ENCODE measurements around the gene ZFYVE9. TPM values are rescaled to one million over a fixed set of nuclear protein-coding genes. Genes with fewer than 3 reads are reported as not detected.

ZFYVE9 gene
- total RNA-seq, 1 experiment from 2014 or later = 19.6 TPM

- Mint-ChIP-seq H3K27me3 (ENCODE audit: low read depth) (no peaks in the 10 kb centered on the region; the same call in 1 of the 2 replicates), H3K36me3 (no peaks in the 10 kb centered on the region), H3K4me3 (peak overlapping the region; percentile 21), H3K27ac (no peak overlapping the region), H3K4me1 (peaks cover 23% of the 10 kb centered on the region), H3K9me3 (no peaks in the 10 kb centered on the region)
- TF ChIP-seq IRF1 (CRISPR knock-in tag; IDR thresholded peaks at IDR 0.05) (no peak), ZSCAN18 (CRISPR knock-in tag; IDR thresholded peaks at IDR 0.05) (no peak), CREB1 (CRISPR knock-in tag; IDR thresholded peaks at IDR 0.05) (no peak), FOXP1 (CRISPR knock-in tag; IDR thresholded peaks at IDR 0.05; ENCODE audit: borderline replicate concordance) (no peak), JAZF1 (CRISPR knock-in tag; IDR thresholded peaks at IDR 0.05) (no peak), RELA (CRISPR knock-in tag; IDR thresholded peaks at IDR 0.05; ENCODE audit: borderline replicate concordance) (no peak), AFF4 (CRISPR knock-in tag; IDR thresholded peaks at IDR 0.05; ENCODE audit: borderline replicate concordance) (no peak), ESRRA (CRISPR knock-in tag; IDR thresholded peaks at IDR 0.05; ENCODE audit: borderline replicate concordance) (no peak), E2F4 (CRISPR knock-in tag; IDR thresholded peaks at IDR 0.05; ENCODE audit: borderline replicate concordance, low read depth) (no peak), TEAD4 (CRISPR knock-in tag; IDR thresholded peaks at IDR 0.05) (no peak), HMGXB4 (CRISPR knock-in tag; IDR thresholded peaks at IDR 0.05) (no peak), TEAD1 (CRISPR knock-in tag; IDR thresholded peaks at IDR 0.05) (no peak), OVOL2 (CRISPR knock-in tag; IDR thresholded peaks at IDR 0.05; ENCODE audit: borderline replicate concordance) (no peak), STAT6 (CRISPR knock-in tag; conservative IDR thresholded peaks at IDR 0.05; ENCODE audit: low read depth) (no peak), GABPB1 (CRISPR knock-in tag; IDR thresholded peaks at IDR 0.05) (no peak), ARID4B (CRISPR knock-in tag; IDR thresholded peaks at IDR 0.05; ENCODE audit: borderline replicate concordance) (no peak), MYBL2 (CRISPR knock-in tag; IDR thresholded peaks at IDR 0.05) (no peak)
- ATAC-seq (peak; percentile 61), DNase-seq (ENCODE audit: low spot score) (no peak)
- POLR2A ChIA-PET = interaction anchor here (0.6 kb wide), 1 partner anchor 186 kb away, joined by 5 read pairs; no protein-coding TSS in a partner anchor
- CTCF ChIA-PET = interaction anchor here (1.1 to 1.5 kb wide), 3 partner anchors 8 to 229 kb away, joined by 4 to 7 read pairs (median 5); no protein-coding TSS in a partner anchor
These were observed 22.4 kb upstream of the ZFYVE9 start for GRCh38 chr1:52119301-52120079.

Data from WTC11 (cell line).